ENCODE results near the gene NDE1. TPM values are rescaled to one million over a fixed set of nuclear protein-coding genes. Genes with fewer than 3 reads are reported as not detected.

Gene NDE1
- total RNA-seq, 1 experiment from 2014 or later, result 60.7 TPM

DNA sequence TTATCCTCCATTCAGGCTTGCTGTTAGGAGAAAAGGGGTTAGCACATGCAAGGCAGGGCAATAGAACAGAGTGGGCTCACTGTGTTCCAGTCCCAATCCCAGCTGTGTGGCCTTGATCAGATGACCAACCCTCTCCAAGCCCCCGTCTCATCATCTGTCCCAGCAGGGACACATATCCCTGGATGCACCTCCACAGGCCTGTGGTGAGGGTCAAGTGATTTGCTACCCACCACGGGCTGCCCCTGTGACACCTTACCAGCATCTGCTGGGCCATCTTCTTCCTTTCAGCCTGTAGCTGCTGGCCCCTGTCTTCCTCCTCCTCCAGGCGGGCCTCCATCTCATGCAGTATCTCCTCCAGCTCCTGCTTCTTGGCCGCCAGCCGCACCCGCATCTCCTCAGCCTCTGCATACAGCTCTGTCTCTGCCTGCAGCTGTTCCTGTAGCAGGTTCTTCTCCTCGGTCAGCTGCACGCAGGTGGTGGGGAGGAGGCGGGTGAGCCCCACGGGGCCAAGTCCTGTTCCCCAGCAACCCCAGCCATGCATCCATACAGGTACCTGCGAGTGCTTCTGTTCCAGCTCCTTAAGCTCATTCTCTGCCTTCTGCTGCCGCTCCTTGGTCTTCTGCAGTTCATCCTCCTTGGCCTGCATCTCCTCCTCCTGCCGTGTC is 91.3 kb downstream of the NDE1 start:
- no peak for DNase-seq
- H3K4me3 ChIP-seq (ENCODE audit: low read depth, low read length), result no peak overlapping the region
- ChIA-PET CTCF (no interaction called here), POLR2A (no interaction called here)
- no peaks in the 10 kb centered on the region for H3K27me3 ChIP-seq (replicated peaks; ENCODE audit: control insufficient read depth, insufficient read depth, low read length)
- TF ChIP-seq, protein P1, sequence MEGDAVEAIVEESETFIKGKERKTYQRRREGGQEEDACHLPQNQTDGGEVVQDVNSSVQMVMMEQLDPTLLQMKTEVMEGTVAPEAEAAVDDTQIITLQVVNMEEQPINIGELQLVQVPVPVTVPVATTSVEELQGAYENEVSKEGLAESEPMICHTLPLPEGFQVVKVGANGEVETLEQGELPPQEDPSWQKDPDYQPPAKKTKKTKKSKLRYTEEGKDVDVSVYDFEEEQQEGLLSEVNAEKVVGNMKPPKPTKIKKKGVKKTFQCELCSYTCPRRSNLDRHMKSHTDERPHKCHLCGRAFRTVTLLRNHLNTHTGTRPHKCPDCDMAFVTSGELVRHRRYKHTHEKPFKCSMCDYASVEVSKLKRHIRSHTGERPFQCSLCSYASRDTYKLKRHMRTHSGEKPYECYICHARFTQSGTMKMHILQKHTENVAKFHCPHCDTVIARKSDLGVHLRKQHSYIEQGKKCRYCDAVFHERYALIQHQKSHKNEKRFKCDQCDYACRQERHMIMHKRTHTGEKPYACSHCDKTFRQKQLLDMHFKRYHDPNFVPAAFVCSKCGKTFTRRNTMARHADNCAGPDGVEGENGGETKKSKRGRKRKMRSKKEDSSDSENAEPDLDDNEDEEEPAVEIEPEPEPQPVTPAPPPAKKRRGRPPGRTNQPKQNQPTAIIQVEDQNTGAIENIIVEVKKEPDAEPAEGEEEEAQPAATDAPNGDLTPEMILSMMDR (IDR thresholded peaks at IDR 0.05; ENCODE audit: insufficient read depth in 1 of 2, low read depth in 1 of 2, low read length in 1 of 2, severe bottlenecking in 1 of 2, unreplicated experiment in 1 of 2), result no peak
- intact Hi-C loops (cut with micrococcal nuclease; ENCODE audit: unreplicated experiment), result no loop called here
- Mint-ChIP-seq H3K27me3 (ENCODE audit: insufficient read depth, unreplicated experiment) (peaks cover 5% of the 10 kb centered on the region), H3K27ac (ENCODE audit: unreplicated experiment) (no peak overlapping the region), H3K4me1 (ENCODE audit: low read depth, unreplicated experiment) (no peaks in the 10 kb centered on the region), H3K4me3 (ENCODE audit: unreplicated experiment) (no peak overlapping the region), H3K36me3 (ENCODE audit: insufficient read depth, unreplicated experiment) (peaks cover 5% of the 10 kb centered on the region), H3K9me3 (ENCODE audit: unreplicated experiment) (no peaks in the 10 kb centered on the region)
- no peaks in the 10 kb centered on the region for H3K4me1 ChIP-seq
- BruUV-seq (replicated peaks), result no TSS peak
- H3K9me3 ChIP-seq, result no peaks in the 10 kb centered on the region
- no peaks in the 10 kb centered on the region for H3K36me3 ChIP-seq (ENCODE audit: control insufficient read depth, insufficient read depth, low read length)

DNA sequence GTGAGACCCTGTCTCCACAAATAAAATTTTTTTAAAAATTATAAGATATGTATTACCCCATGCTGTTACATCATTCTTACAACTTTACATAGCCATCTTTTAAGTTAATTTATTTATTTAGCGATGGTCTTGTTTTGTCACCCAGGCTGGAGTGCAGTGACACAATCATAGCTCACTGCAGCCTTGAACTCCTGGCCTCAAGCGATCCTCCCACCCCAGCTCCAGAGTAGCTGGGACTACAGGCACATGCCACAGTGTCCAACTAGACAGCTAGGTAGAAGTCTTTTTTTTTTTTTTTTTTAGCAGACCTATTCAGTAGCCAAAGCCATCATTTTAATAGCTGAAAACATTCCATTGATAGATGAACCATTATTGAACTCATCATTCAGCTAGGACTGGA is 92.7 kb downstream of the NDE1 start:
- TF ChIP-seq, protein P1 (IDR thresholded peaks at IDR 0.05; ENCODE audit: insufficient read depth in 1 of 2, low read depth in 1 of 2, low read length in 1 of 2, severe bottlenecking in 1 of 2, unreplicated experiment in 1 of 2), result no peak
- Histone ChIP-seq H3K27me3 (replicated peaks; ENCODE audit: control insufficient read depth, insufficient read depth, low read length) (no peaks in the 10 kb centered on the region), H3K9me3 (no peaks in the 10 kb centered on the region), H3K36me3 (ENCODE audit: control insufficient read depth, insufficient read depth, low read length) (no peaks in the 10 kb centered on the region), H3K4me3 (ENCODE audit: low read depth, low read length) (no peak overlapping the region), H3K4me1 (no peaks in the 10 kb centered on the region)
- ChIA-PET CTCF (no interaction called here), POLR2A (no interaction called here)
- no TSS peak for BruUV-seq (replicated peaks)
- H3K4me3 Mint-ChIP-seq (ENCODE audit: unreplicated experiment), result no peak overlapping the region
- no peaks in the 10 kb centered on the region for H3K9me3 Mint-ChIP-seq (ENCODE audit: unreplicated experiment)
- H3K27ac Mint-ChIP-seq (ENCODE audit: unreplicated experiment), result no peak overlapping the region
- H3K27me3 Mint-ChIP-seq (ENCODE audit: insufficient read depth, unreplicated experiment), result no peaks in the 10 kb centered on the region
- intact Hi-C loops (cut with micrococcal nuclease; ENCODE audit: unreplicated experiment), result no loop called here
- no peaks in the 10 kb centered on the region for H3K4me1 Mint-ChIP-seq (ENCODE audit: low read depth, unreplicated experiment)
- no peak for DNase-seq
- peaks cover 5% of the 10 kb centered on the region for H3K36me3 Mint-ChIP-seq (ENCODE audit: insufficient read depth, unreplicated experiment)

DNA sequence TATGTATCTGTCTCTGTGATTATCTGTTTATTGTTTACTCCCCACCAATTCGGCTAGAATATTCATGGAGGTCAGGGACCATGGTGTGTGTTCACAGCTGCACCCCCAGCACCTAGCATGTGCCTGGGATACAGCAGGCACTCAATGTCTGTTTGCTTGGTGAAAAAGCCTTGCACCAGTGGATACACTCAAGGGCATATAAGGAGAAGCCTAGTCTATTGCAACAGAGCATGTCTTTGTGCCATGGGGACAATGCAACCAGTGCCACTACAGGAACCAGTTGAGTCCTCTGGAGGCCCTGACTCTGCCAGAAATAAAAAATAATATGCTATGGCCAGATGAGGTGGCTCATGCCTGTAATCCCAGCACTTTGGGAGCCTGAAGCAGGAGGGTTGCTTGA is 93.6 kb downstream of the NDE1 start:
- Mint-ChIP-seq H3K4me1 (ENCODE audit: low read depth, unreplicated experiment) (no peaks in the 10 kb centered on the region), H3K27ac (ENCODE audit: unreplicated experiment) (no peak overlapping the region), H3K27me3 (ENCODE audit: insufficient read depth, unreplicated experiment) (peaks cover 4% of the 10 kb centered on the region), H3K9me3 (ENCODE audit: unreplicated experiment) (no peaks in the 10 kb centered on the region), H3K4me3 (ENCODE audit: unreplicated experiment) (no peak overlapping the region), H3K36me3 (ENCODE audit: insufficient read depth, unreplicated experiment) (peaks cover 5% of the 10 kb centered on the region)
- no TSS peak for BruUV-seq (replicated peaks)
- H3K27me3 ChIP-seq (replicated peaks; ENCODE audit: control insufficient read depth, insufficient read depth, low read length), result no peaks in the 10 kb centered on the region
- ChIA-PET CTCF (no interaction called here), POLR2A (no interaction called here)
- DNase-seq, result no peak
- H3K4me1 ChIP-seq, result no peaks in the 10 kb centered on the region
- no peaks in the 10 kb centered on the region for H3K9me3 ChIP-seq
- intact Hi-C loops (cut with micrococcal nuclease; ENCODE audit: unreplicated experiment), result no loop called here
- no peaks in the 10 kb centered on the region for H3K36me3 ChIP-seq (ENCODE audit: control insufficient read depth, insufficient read depth, low read length)
- TF ChIP-seq, protein P1 (IDR thresholded peaks at IDR 0.05; ENCODE audit: insufficient read depth in 1 of 2, low read depth in 1 of 2, low read length in 1 of 2, severe bottlenecking in 1 of 2, unreplicated experiment in 1 of 2), result no peak
- no peak overlapping the region for H3K4me3 ChIP-seq (ENCODE audit: low read depth, low read length)

Data from Caco-2 (cell line).